ENCODE results near the gene SLC2A9. TPM values are rescaled to one million over a fixed set of nuclear protein-coding genes. Genes with fewer than 3 reads are reported as not detected.

SLC2A9 gene
- total RNA-seq, 1 donor from 2014 or later = 10.4 TPM

GRCh38 chr4:9962611-9963314 lies 58.5 kb downstream of the SLC2A9 start:
- no peak for DNase-seq (ENCODE audit: low spot score)

GRCh38 chr4:9954468-9954867 lies 66.8 kb downstream of the SLC2A9 start:
- DNase-seq (ENCODE audit: low spot score) = no peak

- DNase-seq (ENCODE audit: low spot score) = no peak
Measured at GRCh38 chr4:9953089-9953488, 68.2 kb downstream of the SLC2A9 start.

GRCh38 chr4:9952415-9952950 lies 68.8 kb downstream of the SLC2A9 start:
- DNase-seq (ENCODE audit: low spot score) = no peak

GRCh38 chr4:9949573-9949972 lies 71.7 kb downstream of the SLC2A9 start:
- peak; percentile 2 for DNase-seq (ENCODE audit: low spot score)

- peak; percentile 69 for DNase-seq (ENCODE audit: low spot score)
Measured at GRCh38 chr4:9947168-9948062, 73.9 kb downstream of the SLC2A9 start.

GRCh38 chr4:9946170-9946569 lies 75.1 kb downstream of the SLC2A9 start:
- DNase-seq (ENCODE audit: low spot score) = no peak

GRCh38 chr4:9944431-9945425 lies 76.6 kb downstream of the SLC2A9 start:
- DNase-seq (ENCODE audit: low spot score) = no peak

- no peak for DNase-seq (ENCODE audit: low spot score)
Measured at GRCh38 chr4:9943761-9944160, 77.5 kb downstream of the SLC2A9 start.

GRCh38 chr4:9942921-9943600 lies 78.2 kb downstream of the SLC2A9 start:
- DNase-seq (ENCODE audit: low spot score) = no peak

- no peak for DNase-seq (ENCODE audit: low spot score)
Measured at GRCh38 chr4:9942139-9942538, 79.2 kb downstream of the SLC2A9 start.

- DNase-seq (ENCODE audit: low spot score) = no peak
Measured at GRCh38 chr4:9940041-9940440, 81.3 kb downstream of the SLC2A9 start.

- DNase-seq (ENCODE audit: low spot score) = no peak
Measured at GRCh38 chr4:9938933-9939332, 82.4 kb downstream of the SLC2A9 start.

GRCh38 chr4:9937078-9937477 lies 84.2 kb downstream of the SLC2A9 start:
- DNase-seq (ENCODE audit: low spot score) = no peak

GRCh38 chr4:9936129-9936644 lies 85.1 kb downstream of the SLC2A9 start:
- no peak for DNase-seq (ENCODE audit: low spot score)

- DNase-seq (ENCODE audit: low spot score) = no peak
Measured at GRCh38 chr4:9933956-9934355, 87.3 kb downstream of the SLC2A9 start.

GRCh38 chr4:9933184-9933583 lies 88.1 kb downstream of the SLC2A9 start:
- DNase-seq (ENCODE audit: low spot score) = no peak

GRCh38 chr4:9932771-9933170 lies 88.5 kb downstream of the SLC2A9 start:
- DNase-seq (ENCODE audit: low spot score) = no peak

- DNase-seq (ENCODE audit: low spot score) = no peak
Measured at GRCh38 chr4:9931146-9931545, 90.2 kb downstream of the SLC2A9 start.

- DNase-seq (ENCODE audit: low spot score) = no peak
Measured at GRCh38 chr4:9929111-9929510, 92.2 kb downstream of the SLC2A9 start.

Data from mucosa of gallbladder (tissue), 1 donor.